Uterus (tissue), 2 donors: ENCODE measurements around the gene ADGRF4.

ENCODE experiments used
- CTCF ChIP-seq, 4 experiments: fragments of 200-600 bp in 2 of 4; fragments of 450-650 bp in 2 of 4; sonication (generic) in 2 of 4; IDR thresholded peaks; one replicate each; pipeline ENCODE4 v1.5.1; 2016 to 2019; ENCODE audit warnings: antibody characterized with exemption in 4 of 4, mild to moderate bottlenecking in 2 of 4, moderate library complexity in 1 of 4
- POLR2A ChIP-seq, 2 donors: fragments of 450-650 bp; IDR thresholded peaks; one replicate each; pipeline ENCODE4 v1.6.1; 2016; ENCODE audit warnings: antibody characterized with exemption in 2 of 2, mild to moderate bottlenecking in 1 of 2, moderate library complexity in 1 of 2

- no peak for TF ChIP-seq CTCF (IDR thresholded peaks at IDR 0.05)
- TF ChIP-seq POLR2A (IDR thresholded peaks at IDR 0.05): no peak
Observed at GRCh38 chr6:47740714-47741113, 42.3 kb downstream of the ADGRF4 start.
